Measurements from ENCODE around the gene PTGES. TPM values are rescaled to one million over a fixed set of nuclear protein-coding genes. Genes with fewer than 3 reads are reported as not detected.

The PTGES gene
- total RNA-seq, 2 experiments from 2014 or later, result not detected

GRCh38 chr9:129736334-129736733 is 16.5 kb downstream of the PTGES start:
- Mint-ChIP-seq H3K27me3 (peaks cover 5% of the 10 kb centered on the region), H3K4me1 (peaks cover 11% of the 10 kb centered on the region)
- CTCF ChIA-PET, result interaction anchor here (1.2 to 5.0 kb wide), 3 partner anchors 9 to 54 kb away, joined by 5 to 81 read pairs (median 32); no protein-coding TSS in a partner anchor

GRCh38 chr9:129735546-129735945 is 17.3 kb downstream of the PTGES start:
- Mint-ChIP-seq H3K36me3 (ENCODE audit: low read depth) (no peaks in the 10 kb centered on the region), H3K9me3 (no peaks in the 10 kb centered on the region), H3K27me3 (peaks cover 7% of the 10 kb centered on the region), H3K4me3 (no peak overlapping the region), H3K4me1 (peaks cover 11% of the 10 kb centered on the region), H3K27ac (no peak overlapping the region)
- no peak for DNase-seq
- CTCF ChIA-PET, result interaction anchor here (3.3 to 5.0 kb wide), 2 partner anchors 8 to 55 kb away, joined by 32 to 81 read pairs; no protein-coding TSS in a partner anchor
- POLR2A ChIA-PET, result no interaction called here

More at GRCh38 chr9:129736334-129736733, 16.5 kb downstream of the PTGES start:
- H3K27ac Mint-ChIP-seq, result no peak overlapping the region
- POLR2A ChIA-PET, result interaction anchor here (2.1 kb wide), 2 partner anchors 8 to 45 kb away, joined by 5 read pairs; no protein-coding TSS in a partner anchor
- H3K4me3 Mint-ChIP-seq, result no peak overlapping the region
- H3K36me3 Mint-ChIP-seq (ENCODE audit: low read depth), result no peaks in the 10 kb centered on the region
- no peak for DNase-seq
- H3K9me3 Mint-ChIP-seq, result no peaks in the 10 kb centered on the region

- ChIA-PET CTCF (no interaction called here), POLR2A (no interaction called here)
- H3K4me3 Mint-ChIP-seq, result no peak overlapping the region
- H3K4me1 Mint-ChIP-seq, result peaks cover 11% of the 10 kb centered on the region
- peaks cover 7% of the 10 kb centered on the region for H3K27me3 Mint-ChIP-seq
- no peak for DNase-seq
- H3K9me3 Mint-ChIP-seq, result no peaks in the 10 kb centered on the region
- no peak overlapping the region for H3K27ac Mint-ChIP-seq
- no peaks in the 10 kb centered on the region for H3K36me3 Mint-ChIP-seq (ENCODE audit: low read depth)
Measured at GRCh38 chr9:129733632-129733953, 19.2 kb downstream of the PTGES start.

GRCh38 chr9:129732946-129733631 is 19.8 kb downstream of the PTGES start:
- Mint-ChIP-seq H3K27me3 (peaks cover 7% of the 10 kb centered on the region), H3K4me1 (peaks cover 8% of the 10 kb centered on the region), H3K27ac (no peak overlapping the region), H3K9me3 (no peaks in the 10 kb centered on the region), H3K4me3 (no peak overlapping the region), H3K36me3 (ENCODE audit: low read depth) (no peaks in the 10 kb centered on the region)
- ChIA-PET POLR2A (no interaction called here), CTCF (no interaction called here)
- no peak for DNase-seq

GRCh38 chr9:129732100-129732499 is 20.7 kb downstream of the PTGES start:
- CTCF ChIA-PET, result no interaction called here
- H3K4me3 Mint-ChIP-seq, result no peak overlapping the region
- H3K27ac Mint-ChIP-seq, result no peak overlapping the region
- H3K27me3 Mint-ChIP-seq, result peaks cover 7% of the 10 kb centered on the region
- H3K9me3 Mint-ChIP-seq, result no peaks in the 10 kb centered on the region
- DNase-seq, result no peak
- POLR2A ChIA-PET, result no interaction called here
- no peaks in the 10 kb centered on the region for H3K36me3 Mint-ChIP-seq (ENCODE audit: low read depth)
- peaks cover 1% of the 10 kb centered on the region for H3K4me1 Mint-ChIP-seq

- Mint-ChIP-seq H3K27me3 (peaks cover 9% of the 10 kb centered on the region), H3K9me3 (no peaks in the 10 kb centered on the region), H3K4me1 (peaks cover 2% of the 10 kb centered on the region), H3K27ac (no peak overlapping the region), H3K36me3 (ENCODE audit: low read depth) (no peaks in the 10 kb centered on the region), H3K4me3 (no peak overlapping the region)
- DNase-seq, result no peak
- CTCF ChIA-PET, result no interaction called here
- POLR2A ChIA-PET, result no interaction called here
Measured at GRCh38 chr9:129731477-129732085, 21.3 kb downstream of the PTGES start.

GRCh38 chr9:129728744-129729143 is 24.1 kb downstream of the PTGES start:
- ChIA-PET CTCF (interaction anchor here (1.1 to 5.5 kb wide), 3 partner anchors 9 to 57 kb away, joined by 5 to 81 read pairs (median 5); no protein-coding TSS in a partner anchor), POLR2A (interaction anchor here (1.4 kb wide), 1 partner anchor 9 kb away, joined by 5 read pairs; no protein-coding TSS in a partner anchor)
- no peak overlapping the region for H3K4me3 Mint-ChIP-seq
- H3K27me3 Mint-ChIP-seq, result peaks cover 12% of the 10 kb centered on the region
- H3K9me3 Mint-ChIP-seq, result no peaks in the 10 kb centered on the region
- H3K27ac Mint-ChIP-seq, result no peak overlapping the region
- peaks cover 3% of the 10 kb centered on the region for H3K4me1 Mint-ChIP-seq
- DNase-seq, result no peak
- no peaks in the 10 kb centered on the region for H3K36me3 Mint-ChIP-seq (ENCODE audit: low read depth)

GRCh38 chr9:129726322-129727160 is 26.3 kb downstream of the PTGES start:
- H3K4me1 Mint-ChIP-seq, result peaks cover 3% of the 10 kb centered on the region
- ChIA-PET POLR2A (interaction anchor here (0.8 to 1.9 kb wide), 5 partner anchors 9 to 60 kb away, joined by 3 to 8 read pairs (median 3); no protein-coding TSS in a partner anchor), CTCF (interaction anchor here (0.6 to 5.5 kb wide), 31 partner anchors 8 to 1192 kb away, joined by 3 to 81 read pairs (median 5); partner anchors contain the start of genes ASB6, C9orf78 and TOR1B)
- no peak overlapping the region for H3K4me3 Mint-ChIP-seq
- DNase-seq, result peak; percentile 68
- no peaks in the 10 kb centered on the region for H3K9me3 Mint-ChIP-seq
- no peak overlapping the region for H3K27ac Mint-ChIP-seq
- H3K27me3 Mint-ChIP-seq, result peaks cover 10% of the 10 kb centered on the region
- H3K36me3 Mint-ChIP-seq (ENCODE audit: low read depth), result no peaks in the 10 kb centered on the region

- no peak for DNase-seq
- Mint-ChIP-seq H3K4me3 (no peak overlapping the region), H3K27me3 (peaks cover 8% of the 10 kb centered on the region), H3K4me1 (peaks cover 3% of the 10 kb centered on the region), H3K27ac (no peak overlapping the region), H3K9me3 (no peaks in the 10 kb centered on the region), H3K36me3 (ENCODE audit: low read depth) (no peaks in the 10 kb centered on the region)
- CTCF ChIA-PET, result interaction anchor here (0.8 to 5.5 kb wide), 22 partner anchors 7 to 594 kb away, joined by 3 to 81 read pairs (median 4); partner anchors contain the start of genes ASB6 and C9orf78
- POLR2A ChIA-PET, result interaction anchor here (0.8 to 1.9 kb wide), 4 partner anchors 8 to 61 kb away, joined by 3 to 8 read pairs (median 5); no protein-coding TSS in a partner anchor
Measured at GRCh38 chr9:129725795-129726251, 27.0 kb downstream of the PTGES start.

GRCh38 chr9:129724456-129725190 is 28.2 kb downstream of the PTGES start:
- POLR2A ChIA-PET, result no interaction called here
- no peak for DNase-seq
- Mint-ChIP-seq H3K4me1 (peaks cover 3% of the 10 kb centered on the region), H3K27ac (no peak overlapping the region), H3K36me3 (ENCODE audit: low read depth) (no peaks in the 10 kb centered on the region), H3K4me3 (no peak overlapping the region), H3K9me3 (no peaks in the 10 kb centered on the region), H3K27me3 (peaks cover 7% of the 10 kb centered on the region)
- CTCF ChIA-PET, result interaction anchor here (1.1 to 5.5 kb wide), 5 partner anchors 12 to 59 kb away, joined by 3 to 81 read pairs (median 4); no protein-coding TSS in a partner anchor

- Mint-ChIP-seq H3K27ac (no peak overlapping the region), H3K4me3 (no peak overlapping the region), H3K36me3 (ENCODE audit: low read depth) (no peaks in the 10 kb centered on the region), H3K27me3 (peaks cover 7% of the 10 kb centered on the region), H3K9me3 (no peaks in the 10 kb centered on the region), H3K4me1 (peaks cover 3% of the 10 kb centered on the region)
- DNase-seq, result no peak
- ChIA-PET CTCF (interaction anchor here (0.9 kb wide), 1 partner anchor 15 kb away, joined by 3 read pairs; no protein-coding TSS in a partner anchor), POLR2A (no interaction called here)
Measured at GRCh38 chr9:129722913-129723312, 29.9 kb downstream of the PTGES start.

- CTCF ChIA-PET, result no interaction called here
- no peaks in the 10 kb centered on the region for H3K4me1 Mint-ChIP-seq
- no peak overlapping the region for H3K4me3 Mint-ChIP-seq
Measured at GRCh38 chr9:129720865-129721545, 31.8 kb downstream of the PTGES start.

More at GRCh38 chr9:129720865-129721545, 31.8 kb downstream of the PTGES start:
- no peak for DNase-seq
- no peaks in the 10 kb centered on the region for H3K36me3 Mint-ChIP-seq (ENCODE audit: low read depth)
- H3K27ac Mint-ChIP-seq, result no peak overlapping the region
- H3K9me3 Mint-ChIP-seq, result no peaks in the 10 kb centered on the region
- POLR2A ChIA-PET, result interaction anchor here (0.6 kb wide), 1 partner anchor 95 kb away, joined by 3 read pairs; the partner anchor contains the start of gene NTMT1
- peaks cover 6% of the 10 kb centered on the region for H3K27me3 Mint-ChIP-seq
